Measurements from ENCODE around the gene ITGB8. TPM values are rescaled to one million over a fixed set of nuclear protein-coding genes. Genes with fewer than 3 reads are reported as not detected.

The ITGB8 gene
- total RNA-seq, 1 experiment from 2014 or later: 183 TPM

GRCh38 chr7:20316706-20317105 lies 14.0 kb upstream of the ITGB8 start:
- DNase-seq: no peak
- intact Hi-C loops (cut with micrococcal nuclease; ENCODE audit: unreplicated experiment): no loop called here
- Mint-ChIP-seq H3K9me3 (ENCODE audit: low read depth, unreplicated experiment) (no peaks in the 10 kb centered on the region), H3K27ac (ENCODE audit: unreplicated experiment) (no peak overlapping the region), H3K36me3 (ENCODE audit: insufficient read depth, unreplicated experiment) (no peaks in the 10 kb centered on the region), H3K27me3 (ENCODE audit: unreplicated experiment) (no peaks in the 10 kb centered on the region), H3K4me3 (ENCODE audit: low read depth, unreplicated experiment) (no peak overlapping the region), H3K4me1 (ENCODE audit: low read depth, unreplicated experiment) (peaks cover 11% of the 10 kb centered on the region)
- no TSS peak for BruUV-seq (replicated peaks)
- no peak for TF ChIP-seq CTCF (IDR thresholded peaks at IDR 0.05; ENCODE audit: unreplicated experiment)
- CTCF ChIA-PET: interaction anchor here (1.2 kb wide), 1 partner anchor 24 kb away, joined by 7 read pairs; no protein-coding TSS in a partner anchor

GRCh38 chr7:20317413-20317812 lies 13.3 kb upstream of the ITGB8 start:
- no peaks in the 10 kb centered on the region for H3K36me3 Mint-ChIP-seq (ENCODE audit: insufficient read depth, unreplicated experiment)
- no peak overlapping the region for H3K27ac Mint-ChIP-seq (ENCODE audit: unreplicated experiment)
- no peak for TF ChIP-seq CTCF (IDR thresholded peaks at IDR 0.05; ENCODE audit: unreplicated experiment)
- no TSS peak for BruUV-seq (replicated peaks)
- H3K9me3 Mint-ChIP-seq (ENCODE audit: low read depth, unreplicated experiment): no peaks in the 10 kb centered on the region
- peaks cover 6% of the 10 kb centered on the region for H3K4me1 Mint-ChIP-seq (ENCODE audit: low read depth, unreplicated experiment)
- H3K27me3 Mint-ChIP-seq (ENCODE audit: unreplicated experiment): no peaks in the 10 kb centered on the region
- intact Hi-C loops (cut with micrococcal nuclease; ENCODE audit: unreplicated experiment): no loop called here
- no peak overlapping the region for H3K4me3 Mint-ChIP-seq (ENCODE audit: low read depth, unreplicated experiment)
- no peak for DNase-seq
- CTCF ChIA-PET: no interaction called here

- no peaks in the 10 kb centered on the region for H3K9me3 Mint-ChIP-seq (ENCODE audit: low read depth, unreplicated experiment)
- H3K4me1 Mint-ChIP-seq (ENCODE audit: low read depth, unreplicated experiment): peaks cover 7% of the 10 kb centered on the region
- no peak for DNase-seq
- no peaks in the 10 kb centered on the region for H3K36me3 Mint-ChIP-seq (ENCODE audit: insufficient read depth, unreplicated experiment)
- CTCF ChIA-PET: interaction anchor here (0.6 to 0.8 kb wide), 3 partner anchors 120 to 469 kb away, joined by 3 to 7 read pairs (median 3); no protein-coding TSS in a partner anchor
- intact Hi-C loops (cut with micrococcal nuclease; ENCODE audit: unreplicated experiment): no loop called here
- H3K4me3 Mint-ChIP-seq (ENCODE audit: low read depth, unreplicated experiment): no peak overlapping the region
- no peak overlapping the region for H3K27ac Mint-ChIP-seq (ENCODE audit: unreplicated experiment)
- no TSS peak for BruUV-seq (replicated peaks)
- no peak for TF ChIP-seq CTCF (IDR thresholded peaks at IDR 0.05; ENCODE audit: unreplicated experiment)
- no peaks in the 10 kb centered on the region for H3K27me3 Mint-ChIP-seq (ENCODE audit: unreplicated experiment)
Measured at GRCh38 chr7:20318933-20319332, 11.8 kb upstream of the ITGB8 start.

- Mint-ChIP-seq H3K36me3 (ENCODE audit: insufficient read depth, unreplicated experiment) (no peaks in the 10 kb centered on the region), H3K27ac (ENCODE audit: unreplicated experiment) (no peak overlapping the region), H3K9me3 (ENCODE audit: low read depth, unreplicated experiment) (no peaks in the 10 kb centered on the region), H3K4me1 (ENCODE audit: low read depth, unreplicated experiment) (peaks cover 7% of the 10 kb centered on the region), H3K27me3 (ENCODE audit: unreplicated experiment) (no peaks in the 10 kb centered on the region), H3K4me3 (ENCODE audit: low read depth, unreplicated experiment) (no peak overlapping the region)
- no peak for TF ChIP-seq CTCF (IDR thresholded peaks at IDR 0.05; ENCODE audit: unreplicated experiment)
- CTCF ChIA-PET: interaction anchor here (1.5 kb wide), 1 partner anchor 9 kb away, joined by 3 read pairs; no protein-coding TSS in a partner anchor
- intact Hi-C loops (cut with micrococcal nuclease; ENCODE audit: unreplicated experiment): no loop called here
- no TSS peak for BruUV-seq (replicated peaks)
- DNase-seq: no peak
Measured at GRCh38 chr7:20320322-20320721, 10.4 kb upstream of the ITGB8 start.
